HEK293 (cell line): ENCODE measurements around the gene ABCA3.

Source experiments
- CTCF ChIA-PET: fragments of 350-600 bp; formaldehyde crosslinking; extraction: SDS; loops from one replicate; lab custom pipeline; 2021; ENCODE audit warnings: antibody characterized with exemption; lab: Yijun Ruan, JAX
- POLR2A ChIA-PET: fragments of 300-600 bp; formaldehyde crosslinking; extraction: SDS; loops from one replicate; lab custom pipeline; 2020; ENCODE audit warnings: antibody characterized with exemption, inconsistent platforms; lab: Yijun Ruan, JAX
- H3K27ac ChIP-seq: fragments of 200-500 bp; sonication (Bioruptor generic); 2 replicates; pipeline ENCODE4 v1.5.1; 2014; ENCODE audit warnings: low read depth, low read length, control low read depth, inconsistent platforms; ENCODE audit errors: extremely low read depth
- H3K36me3 ChIP-seq, 2 experiments: fragments of 200-500 bp in 1 of 2; sonication (Bioruptor generic) in 1 of 2; 1 replicate in 1 of 2; 2 replicates in 1 of 2; pipeline ENCODE4 v1.5.1; 2014 to 2017; ENCODE audit warnings: inconsistent platforms in 2 of 2, low read length in 2 of 2; ENCODE audit not compliant: control insufficient read depth in 2 of 2, insufficient read depth in 1 of 2
- H3K4me1 ChIP-seq: fragments of 200-500 bp; sonication (Bioruptor generic); 2 replicates; pipeline ENCODE4 v1.5.1; 2014; ENCODE audit warnings: mild to moderate bottlenecking, low read length, inconsistent platforms; ENCODE audit not compliant: control insufficient read depth, insufficient read depth
- H3K4me3 ChIP-seq: 2 replicates; pipeline ENCODE4 v1.5.1; 2011; ENCODE audit warnings: low read depth, mild to moderate bottlenecking, control low read depth, low read length, moderate library complexity
- H3K9me3 ChIP-seq: fragments of 200-500 bp; sonication (Bioruptor generic); 2 replicates; pipeline ENCODE4 v1.5.1; 2014; ENCODE audit warnings: low read depth, low read length, inconsistent platforms; ENCODE audit not compliant: control insufficient read depth, insufficient read depth
- EGR2 ChIP-seq: fragments of 450-650 bp; formaldehyde crosslinking; IDR thresholded peaks from 2 replicates; pipeline ENCODE4 v1.5.1; 2016; ENCODE audit warnings: low read depth, missing biosample characterization, missing genetic modification characterization
- FEZF1 ChIP-seq: fragments of 450-650 bp; formaldehyde crosslinking; IDR thresholded peaks from 2 replicates; pipeline ENCODE4 v1.5.1; 2016; ENCODE audit warnings: missing biosample characterization, missing genetic modification characterization
- KLF10 ChIP-seq: fragments of 450-650 bp; IDR thresholded peaks from 2 replicates; pipeline ENCODE4 v1.5.1; 2018; ENCODE audit warnings: missing biosample characterization, mild to moderate bottlenecking, missing genetic modification characterization
- KLF9 ChIP-seq: fragments of 450-650 bp; formaldehyde crosslinking; IDR thresholded peaks from 2 replicates; pipeline ENCODE4 v1.5.1; 2016; ENCODE audit warnings: missing biosample characterization, missing genetic modification characterization, low read depth
- MEIS1 ChIP-seq: sonication (generic); formaldehyde crosslinking; IDR thresholded peaks from 2 replicates; pipeline ENCODE4 v1.8.1; 2022; ENCODE audit warnings: missing genetic modification reagents, mild to moderate bottlenecking, borderline replicate concordance
- SETDB1 ChIP-seq: IDR thresholded peaks from one replicate; pipeline ENCODE4 v1.6.1; 2017; ENCODE audit warnings: mild to moderate bottlenecking, low read length, moderate library complexity, mixed read lengths; ENCODE audit not compliant: insufficient read length
- ZBTB17 ChIP-seq: fragments of 450-650 bp; formaldehyde crosslinking; IDR thresholded peaks from 2 replicates; pipeline ENCODE4 v1.5.1; 2016; ENCODE audit warnings: missing biosample characterization, missing genetic modification characterization
- ZBTB48 ChIP-seq: fragments of 450-650 bp; formaldehyde crosslinking; IDR thresholded peaks from 2 replicates; pipeline ENCODE4 v1.5.1; 2016; ENCODE audit warnings: missing biosample characterization, missing genetic modification characterization
- ZNF133 ChIP-seq: fragments of 450-650 bp; formaldehyde crosslinking; IDR thresholded peaks from 2 replicates; pipeline ENCODE4 v1.5.1; 2016; ENCODE audit warnings: missing biosample characterization, missing genetic modification characterization
- ZNF169 ChIP-seq: fragments of 450-650 bp; formaldehyde crosslinking; IDR thresholded peaks from 2 replicates; pipeline ENCODE4 v1.5.1; 2016; ENCODE audit warnings: missing biosample characterization, missing genetic modification characterization
- ZNF239 ChIP-seq: fragments of 450-650 bp; formaldehyde crosslinking; IDR thresholded peaks from 2 replicates; pipeline ENCODE4 v1.5.1; 2016; ENCODE audit warnings: missing biosample characterization, missing genetic modification characterization
- ZNF302 ChIP-seq: fragments of 450-650 bp; formaldehyde crosslinking; IDR thresholded peaks from 2 replicates; pipeline ENCODE4 v1.5.1; 2016; ENCODE audit warnings: missing biosample characterization, missing genetic modification characterization, low read depth
- ZNF426 ChIP-seq: fragments of 450-650 bp; formaldehyde crosslinking; IDR thresholded peaks from 2 replicates; pipeline ENCODE4 v1.5.1; 2017; ENCODE audit warnings: missing biosample characterization, missing genetic modification characterization, mild to moderate bottlenecking, inconsistent platforms, moderate library complexity
- ZNF433 ChIP-seq: fragments of 450-650 bp; formaldehyde crosslinking; IDR thresholded peaks from 2 replicates; pipeline ENCODE4 v1.5.1; 2016; ENCODE audit warnings: missing biosample characterization, missing genetic modification characterization, low read depth
- ZNF48 ChIP-seq: fragments of 450-650 bp; formaldehyde crosslinking; IDR thresholded peaks from 2 replicates; pipeline ENCODE4 v1.5.1; 2016; ENCODE audit warnings: missing biosample characterization, missing genetic modification characterization
- ZNF514 ChIP-seq: fragments of 450-650 bp; formaldehyde crosslinking; IDR thresholded peaks from 2 replicates; pipeline ENCODE4 v1.5.1; 2016; ENCODE audit warnings: missing biosample characterization, missing genetic modification characterization
- ZNF530 ChIP-seq: fragments of 450-650 bp; formaldehyde crosslinking; IDR thresholded peaks from 2 replicates; pipeline ENCODE4 v1.5.1; 2016; ENCODE audit warnings: low read depth, missing biosample characterization, missing genetic modification characterization
- ZNF600 ChIP-seq: fragments of 450-650 bp; formaldehyde crosslinking; IDR thresholded peaks from 2 replicates; pipeline ENCODE4 v1.5.1; 2016; ENCODE audit warnings: missing biosample characterization, missing genetic modification characterization
- ZNF654 ChIP-seq: fragments of 450-650 bp; formaldehyde crosslinking; IDR thresholded peaks from 2 replicates; pipeline ENCODE4 v1.5.1; 2016; ENCODE audit warnings: low read depth, missing biosample characterization, missing genetic modification characterization
- ZNF658 ChIP-seq: fragments of 450-650 bp; formaldehyde crosslinking; IDR thresholded peaks from 2 replicates; pipeline ENCODE4; 2016; ENCODE audit warnings: missing biosample characterization, missing genetic modification characterization
- ZNF677 ChIP-seq: fragments of 450-650 bp; IDR thresholded peaks from 2 replicates; pipeline ENCODE4 v1.5.0; 2018; ENCODE audit warnings: missing biosample characterization, mild to moderate bottlenecking, missing genetic modification characterization, moderate library complexity
- ZNF76 ChIP-seq: fragments of 450-650 bp; formaldehyde crosslinking; IDR thresholded peaks from 2 replicates; pipeline ENCODE4; 2016; ENCODE audit warnings: low read depth, missing biosample characterization, missing genetic modification characterization, borderline replicate concordance
- TF ChIP-seq, protein P1 (sequence below): fragments of 450-650 bp; formaldehyde crosslinking; IDR thresholded peaks from 2 replicates; pipeline ENCODE4 v1.5.1; 2016; ENCODE audit warnings: missing biosample characterization, missing genetic modification characterization
- TF ChIP-seq, protein P2 (sequence below): fragments of 450-650 bp; formaldehyde crosslinking; IDR thresholded peaks from 2 replicates; pipeline ENCODE4 v1.5.1; 2016; ENCODE audit warnings: missing biosample characterization, missing genetic modification characterization, borderline replicate concordance
- TF ChIP-seq, protein P3 (sequence below): fragments of 450-650 bp; formaldehyde crosslinking; IDR thresholded peaks from 2 replicates; pipeline ENCODE4 v1.5.1; 2016; ENCODE audit warnings: missing biosample characterization, missing genetic modification characterization
- TF ChIP-seq, protein P4 (sequence below): fragments of 450-650 bp; formaldehyde crosslinking; IDR thresholded peaks from 2 replicates; pipeline ENCODE4 v1.5.1; 2017; ENCODE audit warnings: missing biosample characterization, missing genetic modification characterization
- TF ChIP-seq, protein P5 (sequence below): fragments of 450-650 bp; formaldehyde crosslinking; optimal IDR thresholded peaks from 2 replicates; pipeline ENCODE3; 2016; ENCODE audit warnings: missing biosample characterization, mild to moderate bottlenecking, missing genetic modification characterization

The ABCA3 gene

DNA sequence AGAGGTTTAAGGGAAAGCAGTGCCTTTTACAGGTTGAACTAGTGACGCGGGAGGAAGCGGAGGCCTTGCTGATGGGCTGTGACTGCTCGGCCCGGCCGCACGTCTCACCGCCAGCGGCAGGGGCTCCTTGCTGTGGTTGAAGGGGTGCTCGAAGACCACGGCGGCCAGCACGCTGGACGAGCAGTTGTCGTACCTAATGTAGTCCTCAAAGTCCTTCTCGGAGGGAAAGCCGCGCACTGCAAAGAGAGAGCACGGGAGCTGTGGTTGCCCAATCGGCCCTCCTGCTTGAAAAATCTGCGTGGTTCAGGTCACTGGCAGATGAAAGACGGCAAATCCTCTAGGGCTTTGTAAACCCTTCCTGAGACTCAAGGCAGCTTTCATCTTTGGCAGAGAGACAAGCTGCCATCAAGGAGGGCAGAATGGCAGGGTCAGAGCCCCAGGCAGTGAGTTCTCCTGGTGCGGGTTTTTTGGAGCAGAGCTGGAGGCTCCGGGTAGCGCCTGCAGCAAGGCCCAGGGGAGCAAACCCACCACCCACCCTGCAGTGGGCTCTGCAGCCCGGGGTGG is 16.1 kb downstream of the ABCA3 start:
- Histone ChIP-seq H3K27ac (no peak overlapping the region), H3K36me3 (peaks cover 0 to 47% of the 10 kb centered on the region in 2 experiments; a peak in 2 of 3 replicates), H3K9me3 (no peaks in the 10 kb centered on the region), H3K4me3 (no peak overlapping the region), H3K4me1 (no peaks in the 10 kb centered on the region)
- ChIA-PET CTCF (no interaction called here), POLR2A (no interaction called here)
- TF ChIP-seq KLF10 (tag by site-specific recombination): no peak
- TF ChIP-seq FEZF1 (tag by site-specific recombination): no peak
- TF ChIP-seq, protein P1, sequence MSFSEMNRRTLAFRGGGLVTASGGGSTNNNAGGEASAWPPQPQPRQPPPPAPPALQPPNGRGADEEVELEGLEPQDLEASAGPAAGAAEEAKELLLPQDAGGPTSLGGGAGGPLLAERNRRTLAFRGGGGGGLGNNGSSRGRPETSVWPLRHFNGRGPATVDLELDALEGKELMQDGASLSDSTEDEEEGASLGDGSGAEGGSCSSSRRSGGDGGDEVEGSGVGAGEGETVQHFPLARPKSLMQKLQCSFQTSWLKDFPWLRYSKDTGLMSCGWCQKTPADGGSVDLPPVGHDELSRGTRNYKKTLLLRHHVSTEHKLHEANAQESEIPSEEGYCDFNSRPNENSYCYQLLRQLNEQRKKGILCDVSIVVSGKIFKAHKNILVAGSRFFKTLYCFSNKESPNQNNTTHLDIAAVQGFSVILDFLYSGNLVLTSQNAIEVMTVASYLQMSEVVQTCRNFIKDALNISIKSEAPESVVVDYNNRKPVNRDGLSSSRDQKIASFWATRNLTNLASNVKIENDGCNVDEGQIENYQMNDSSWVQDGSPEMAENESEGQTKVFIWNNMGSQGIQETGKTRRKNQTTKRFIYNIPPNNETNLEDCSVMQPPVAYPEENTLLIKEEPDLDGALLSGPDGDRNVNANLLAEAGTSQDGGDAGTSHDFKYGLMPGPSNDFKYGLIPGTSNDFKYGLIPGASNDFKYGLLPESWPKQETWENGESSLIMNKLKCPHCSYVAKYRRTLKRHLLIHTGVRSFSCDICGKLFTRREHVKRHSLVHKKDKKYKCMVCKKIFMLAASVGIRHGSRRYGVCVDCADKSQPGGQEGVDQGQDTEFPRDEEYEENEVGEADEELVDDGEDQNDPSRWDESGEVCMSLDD: no peak
- TF ChIP-seq ZNF426 (tag by site-specific recombination): no peak
- TF ChIP-seq, protein P2, sequence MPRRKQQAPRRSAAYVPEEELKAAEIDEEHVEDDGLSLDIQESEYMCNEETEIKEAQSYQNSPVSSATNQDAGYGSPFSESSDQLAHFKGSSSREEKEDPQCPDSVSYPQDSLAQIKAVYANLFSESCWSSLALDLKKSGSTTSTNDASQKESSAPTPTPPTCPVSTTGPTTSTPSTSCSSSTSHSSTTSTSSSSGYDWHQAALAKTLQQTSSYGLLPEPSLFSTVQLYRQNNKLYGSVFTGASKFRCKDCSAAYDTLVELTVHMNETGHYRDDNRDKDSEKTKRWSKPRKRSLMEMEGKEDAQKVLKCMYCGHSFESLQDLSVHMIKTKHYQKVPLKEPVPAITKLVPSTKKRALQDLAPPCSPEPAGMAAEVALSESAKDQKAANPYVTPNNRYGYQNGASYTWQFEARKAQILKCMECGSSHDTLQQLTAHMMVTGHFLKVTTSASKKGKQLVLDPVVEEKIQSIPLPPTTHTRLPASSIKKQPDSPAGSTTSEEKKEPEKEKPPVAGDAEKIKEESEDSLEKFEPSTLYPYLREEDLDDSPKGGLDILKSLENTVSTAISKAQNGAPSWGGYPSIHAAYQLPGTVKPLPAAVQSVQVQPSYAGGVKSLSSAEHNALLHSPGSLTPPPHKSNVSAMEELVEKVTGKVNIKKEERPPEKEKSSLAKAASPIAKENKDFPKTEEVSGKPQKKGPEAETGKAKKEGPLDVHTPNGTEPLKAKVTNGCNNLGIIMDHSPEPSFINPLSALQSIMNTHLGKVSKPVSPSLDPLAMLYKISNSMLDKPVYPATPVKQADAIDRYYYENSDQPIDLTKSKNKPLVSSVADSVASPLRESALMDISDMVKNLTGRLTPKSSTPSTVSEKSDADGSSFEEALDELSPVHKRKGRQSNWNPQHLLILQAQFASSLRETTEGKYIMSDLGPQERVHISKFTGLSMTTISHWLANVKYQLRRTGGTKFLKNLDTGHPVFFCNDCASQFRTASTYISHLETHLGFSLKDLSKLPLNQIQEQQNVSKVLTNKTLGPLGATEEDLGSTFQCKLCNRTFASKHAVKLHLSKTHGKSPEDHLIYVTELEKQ: no peak
- TF ChIP-seq, protein P3, sequence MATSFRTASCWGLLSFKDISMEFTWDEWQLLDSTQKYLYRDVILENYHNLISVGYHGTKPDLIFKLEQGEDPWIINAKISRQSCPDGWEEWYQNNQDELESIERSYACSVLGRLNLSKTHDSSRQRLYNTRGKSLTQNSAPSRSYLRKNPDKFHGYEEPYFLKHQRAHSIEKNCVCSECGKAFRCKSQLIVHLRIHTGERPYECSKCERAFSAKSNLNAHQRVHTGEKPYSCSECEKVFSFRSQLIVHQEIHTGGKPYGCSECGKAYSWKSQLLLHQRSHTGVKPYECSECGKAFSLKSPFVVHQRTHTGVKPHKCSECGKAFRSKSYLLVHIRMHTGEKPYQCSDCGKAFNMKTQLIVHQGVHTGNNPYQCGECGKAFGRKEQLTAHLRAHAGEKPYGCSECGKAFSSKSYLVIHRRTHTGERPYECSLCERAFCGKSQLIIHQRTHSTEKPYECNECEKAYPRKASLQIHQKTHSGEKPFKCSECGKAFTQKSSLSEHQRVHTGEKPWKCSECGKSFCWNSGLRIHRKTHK (tag by site-specific recombination): no peak
- TF ChIP-seq, protein P4, sequence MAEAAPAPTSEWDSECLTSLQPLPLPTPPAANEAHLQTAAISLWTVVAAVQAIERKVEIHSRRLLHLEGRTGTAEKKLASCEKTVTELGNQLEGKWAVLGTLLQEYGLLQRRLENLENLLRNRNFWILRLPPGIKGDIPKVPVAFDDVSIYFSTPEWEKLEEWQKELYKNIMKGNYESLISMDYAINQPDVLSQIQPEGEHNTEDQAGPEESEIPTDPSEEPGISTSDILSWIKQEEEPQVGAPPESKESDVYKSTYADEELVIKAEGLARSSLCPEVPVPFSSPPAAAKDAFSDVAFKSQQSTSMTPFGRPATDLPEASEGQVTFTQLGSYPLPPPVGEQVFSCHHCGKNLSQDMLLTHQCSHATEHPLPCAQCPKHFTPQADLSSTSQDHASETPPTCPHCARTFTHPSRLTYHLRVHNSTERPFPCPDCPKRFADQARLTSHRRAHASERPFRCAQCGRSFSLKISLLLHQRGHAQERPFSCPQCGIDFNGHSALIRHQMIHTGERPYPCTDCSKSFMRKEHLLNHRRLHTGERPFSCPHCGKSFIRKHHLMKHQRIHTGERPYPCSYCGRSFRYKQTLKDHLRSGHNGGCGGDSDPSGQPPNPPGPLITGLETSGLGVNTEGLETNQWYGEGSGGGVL (tag by site-specific recombination): no peak
- no peak for TF ChIP-seq MEIS1
- TF ChIP-seq EGR2 (tag by site-specific recombination): no peak
- TF ChIP-seq ZNF169 (tag by site-specific recombination): no peak
- TF ChIP-seq ZNF76 (tag by site-specific recombination): no peak
- no peak for TF ChIP-seq ZNF654
- TF ChIP-seq ZNF514 (tag by site-specific recombination): no peak
- no peak for TF ChIP-seq ZNF48 (tag by site-specific recombination)
- TF ChIP-seq SETDB1: no peak
- TF ChIP-seq ZNF133: no peak

DNA sequence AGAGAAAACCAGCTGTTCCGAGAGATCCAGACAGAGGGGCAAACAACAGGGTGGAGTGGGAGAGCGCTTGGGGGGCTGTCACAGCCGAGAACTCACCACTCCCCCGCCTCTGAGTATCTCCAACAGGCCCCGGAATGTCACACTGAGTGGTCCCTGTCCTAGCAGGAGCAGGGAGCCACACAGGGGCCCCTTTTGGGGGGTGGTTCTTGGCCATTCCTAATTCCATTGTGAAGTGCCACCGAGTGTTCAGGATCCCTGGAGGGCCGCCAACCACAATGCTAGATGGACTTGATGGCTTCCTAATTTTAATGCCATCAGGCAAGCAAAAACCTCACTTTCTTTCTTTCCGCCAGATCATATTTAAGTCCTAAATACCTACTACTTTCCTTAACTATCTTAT is 16.8 kb downstream of the ABCA3 start:
- CTCF ChIA-PET: no interaction called here
- Histone ChIP-seq H3K9me3 (no peaks in the 10 kb centered on the region), H3K27ac (no peak overlapping the region), H3K36me3 (peaks cover 0 to 47% of the 10 kb centered on the region in 2 experiments; a peak in 2 of 3 replicates), H3K4me3 (no peak overlapping the region), H3K4me1 (no peaks in the 10 kb centered on the region)
- POLR2A ChIA-PET: no interaction called here
- no peak for TF ChIP-seq KLF9
- TF ChIP-seq ZBTB48 (tag by site-specific recombination): no peak
- no peak for TF ChIP-seq ZNF302 (tag by site-specific recombination)
- no peak for TF ChIP-seq ZNF530 (tag by site-specific recombination)
- no peak for TF ChIP-seq ZNF433 (tag by site-specific recombination)
- no peak for TF ChIP-seq ZNF239 (tag by site-specific recombination)
- TF ChIP-seq ZNF133: no peak
- no peak for TF ChIP-seq ZNF658 (tag by site-specific recombination)
- no peak for TF ChIP-seq ZNF600
- TF ChIP-seq, protein P5, sequence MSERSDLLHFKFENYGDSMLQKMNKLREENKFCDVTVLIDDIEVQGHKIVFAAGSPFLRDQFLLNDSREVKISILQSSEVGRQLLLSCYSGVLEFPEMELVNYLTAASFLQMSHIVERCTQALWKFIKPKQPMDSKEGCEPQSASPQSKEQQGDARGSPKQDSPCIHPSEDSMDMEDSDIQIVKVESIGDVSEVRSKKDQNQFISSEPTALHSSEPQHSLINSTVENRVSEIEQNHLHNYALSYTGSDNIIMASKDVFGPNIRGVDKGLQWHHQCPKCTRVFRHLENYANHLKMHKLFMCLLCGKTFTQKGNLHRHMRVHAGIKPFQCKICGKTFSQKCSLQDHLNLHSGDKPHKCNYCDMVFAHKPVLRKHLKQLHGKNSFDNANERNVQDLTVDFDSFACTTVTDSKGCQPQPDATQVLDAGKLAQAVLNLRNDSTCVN: no peak
- no peak for TF ChIP-seq ZBTB17 (tag by site-specific recombination)
- TF ChIP-seq ZNF677 (tag by site-specific recombination): no peak
